HG02852 (cell line): ENCODE results near the gene FTO.

ENCODE experiments used
- ATAC-seq: cut with Tn5 transposase; IDR thresholded peaks from one replicate; pipeline ENCODE4 v1.9.1; 2021; ENCODE audit warnings: mild to moderate bottlenecking, moderate library complexity; ENCODE audit not compliant: unreplicated experiment

The FTO gene

GRCh38 chr16:54067322-54068065, 363.5 kb downstream of the FTO start:
- ATAC-seq, result no peak

- ATAC-seq, result no peak
Observed at GRCh38 chr16:54068212-54068611, 364.3 kb downstream of the FTO start.

- no peak for ATAC-seq
Observed at GRCh38 chr16:54069601-54070239, 365.8 kb downstream of the FTO start.

- peak; percentile 59 for ATAC-seq
Observed at GRCh38 chr16:54070789-54071343, 366.9 kb downstream of the FTO start.

- ATAC-seq, result no peak
Observed at GRCh38 chr16:54071514-54071913, 367.6 kb downstream of the FTO start.

GRCh38 chr16:54072237-54072636, 368.3 kb downstream of the FTO start:
- ATAC-seq, result no peak

- ATAC-seq, result no peak
Observed at GRCh38 chr16:54073356-54073755, 369.4 kb downstream of the FTO start.

- ATAC-seq, result no peak
Observed at GRCh38 chr16:54075446-54075845, 371.5 kb downstream of the FTO start.

GRCh38 chr16:54076006-54076504, 372.1 kb downstream of the FTO start:
- ATAC-seq, result no peak

GRCh38 chr16:54077050-54077821, 373.3 kb downstream of the FTO start:
- no peak for ATAC-seq

GRCh38 chr16:54080524-54081008, 376.6 kb downstream of the FTO start:
- no peak for ATAC-seq

- no peak for ATAC-seq
Observed at GRCh38 chr16:54086791-54087190, 382.8 kb downstream of the FTO start.

- ATAC-seq, result no peak
Observed at GRCh38 chr16:54090602-54091001, 386.6 kb downstream of the FTO start.

- no peak for ATAC-seq
Observed at GRCh38 chr16:54093281-54093680, 389.3 kb downstream of the FTO start.

GRCh38 chr16:54094641-54095040, 390.7 kb downstream of the FTO start:
- ATAC-seq, result no peak

- no peak for ATAC-seq
Observed at GRCh38 chr16:54096607-54097006, 392.7 kb downstream of the FTO start.

GRCh38 chr16:54097774-54098173, 393.8 kb downstream of the FTO start:
- no peak for ATAC-seq

- ATAC-seq, result no peak
Observed at GRCh38 chr16:54098247-54098646, 394.3 kb downstream of the FTO start.

GRCh38 chr16:54099627-54100026, 395.7 kb downstream of the FTO start:
- ATAC-seq, result no peak

GRCh38 chr16:54102888-54103866, 399.2 kb downstream of the FTO start:
- ATAC-seq, result no peak
